ENCODE data around the gene SLC6A9.

Gene SLC6A9

DNA sequence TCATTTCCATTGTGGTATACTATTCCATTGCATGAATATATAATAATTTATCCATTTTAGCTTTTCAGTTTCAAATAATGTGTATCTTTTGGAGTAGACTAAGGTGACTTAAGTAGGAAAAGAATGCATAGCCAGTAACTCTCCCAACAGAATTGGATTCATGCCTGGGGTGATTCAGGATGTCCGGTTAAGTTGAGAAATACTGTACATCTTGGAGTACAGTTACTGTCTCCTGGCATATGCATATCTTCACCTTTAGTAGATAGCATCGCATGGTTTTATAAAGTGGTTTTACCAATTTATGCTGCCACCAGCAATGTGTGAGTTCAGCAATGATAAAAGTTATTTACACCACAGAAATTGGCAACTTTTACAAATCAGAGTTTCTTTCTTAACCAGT is 18.6 kb upstream of the SLC6A9 start:
- no peak for DNase-seq
- Histone ChIP-seq H3K9me3 (ENCODE audit: control insufficient read depth, low read length) (no peaks in the 10 kb centered on the region), H3K36me3 (ENCODE audit: control insufficient read depth, insufficient read depth, low read length) (no peaks in the 10 kb centered on the region), H3K4me3 (ENCODE audit: insufficient read depth, low read depth, low read length, poor library complexity, severe bottlenecking) (no peak overlapping the region), H3K27ac (ENCODE audit: insufficient read depth, low read length, poor library complexity, severe bottlenecking) (no peak overlapping the region), H3K27me3 (replicated peaks; ENCODE audit: control insufficient read depth, insufficient read depth, low read length, poor library complexity, severe bottlenecking) (no peaks in the 10 kb centered on the region), H3K4me1 (ENCODE audit: control insufficient read depth, insufficient read depth, low read length, poor library complexity, severe bottlenecking) (no peaks in the 10 kb centered on the region)

DNA sequence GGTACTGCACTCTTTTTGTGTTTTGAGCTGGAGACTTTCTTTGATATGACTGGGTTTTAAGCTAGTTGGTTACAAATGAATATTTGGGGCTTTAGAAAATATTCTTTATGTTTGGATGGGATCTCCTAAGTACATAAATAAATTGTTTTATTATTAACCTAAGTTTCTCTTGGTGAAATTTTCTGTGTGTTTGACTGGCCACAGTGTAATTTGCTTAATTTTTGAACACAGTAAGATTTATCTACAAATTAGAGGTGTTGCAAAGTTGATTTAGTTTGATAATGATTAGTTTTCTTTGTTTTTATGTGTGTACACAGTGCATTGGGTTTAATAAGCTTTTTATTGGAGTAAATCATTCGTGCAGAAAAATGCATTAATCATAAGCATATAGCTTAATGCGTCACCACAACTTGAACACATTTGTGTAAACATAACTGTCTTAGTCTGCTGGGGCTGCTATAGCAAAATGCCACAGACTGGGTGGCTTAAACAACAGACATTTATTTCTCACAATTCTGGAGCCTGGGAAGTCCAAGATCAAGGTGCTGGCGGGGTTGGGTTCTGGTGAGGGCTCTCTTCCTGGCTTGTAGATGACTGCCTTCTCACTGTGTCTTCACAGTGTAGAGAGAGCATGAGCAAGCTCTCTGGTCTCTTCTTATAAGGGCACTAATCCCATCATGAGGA is 17.4 kb upstream of the SLC6A9 start:
- DNase-seq = no peak
- H3K4me1 ChIP-seq (ENCODE audit: control insufficient read depth, insufficient read depth, low read length, poor library complexity, severe bottlenecking) = no peaks in the 10 kb centered on the region
- H3K4me3 ChIP-seq (ENCODE audit: insufficient read depth, low read depth, low read length, poor library complexity, severe bottlenecking) = no peak overlapping the region

DNA sequence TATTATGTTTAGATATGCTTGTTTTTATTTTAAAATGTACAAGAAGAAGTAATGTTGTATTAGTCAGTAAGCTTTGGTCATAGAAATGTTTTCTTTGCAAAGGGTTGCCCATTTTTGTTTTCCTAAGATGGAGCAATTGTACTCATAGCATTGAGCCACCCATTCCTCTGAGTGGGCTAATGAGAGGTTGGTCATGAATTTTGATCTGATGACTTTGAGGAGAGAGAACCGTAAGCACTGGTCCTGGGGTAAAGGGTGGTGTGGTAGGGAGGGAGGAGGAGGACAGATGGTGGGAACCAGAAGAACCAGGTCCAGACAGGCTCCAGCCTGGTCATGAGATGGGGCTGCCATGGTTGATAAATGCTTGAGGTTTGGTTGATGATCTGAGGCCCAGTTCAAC is 15.9 kb upstream of the SLC6A9 start:
- H3K27me3 ChIP-seq (replicated peaks; ENCODE audit: control insufficient read depth, insufficient read depth, low read length, poor library complexity, severe bottlenecking) = no peaks in the 10 kb centered on the region
- no peaks in the 10 kb centered on the region for H3K4me1 ChIP-seq (ENCODE audit: control insufficient read depth, insufficient read depth, low read length, poor library complexity, severe bottlenecking)
- H3K27ac ChIP-seq (ENCODE audit: insufficient read depth, low read length, poor library complexity, severe bottlenecking) = no peak overlapping the region
- H3K4me3 ChIP-seq (ENCODE audit: insufficient read depth, low read depth, low read length, poor library complexity, severe bottlenecking) = no peak overlapping the region
- no peaks in the 10 kb centered on the region for H3K9me3 ChIP-seq (ENCODE audit: control insufficient read depth, low read length)
- no peaks in the 10 kb centered on the region for H3K36me3 ChIP-seq (ENCODE audit: control insufficient read depth, insufficient read depth, low read length)
- DNase-seq = no peak

More for the DNA sequence above, 17.4 kb upstream of the SLC6A9 start:
- H3K27me3 ChIP-seq (replicated peaks; ENCODE audit: control insufficient read depth, insufficient read depth, low read length, poor library complexity, severe bottlenecking) = no peaks in the 10 kb centered on the region
- no peaks in the 10 kb centered on the region for H3K36me3 ChIP-seq (ENCODE audit: control insufficient read depth, insufficient read depth, low read length)
- H3K9me3 ChIP-seq (ENCODE audit: control insufficient read depth, low read length) = no peaks in the 10 kb centered on the region
- H3K27ac ChIP-seq (ENCODE audit: insufficient read depth, low read length, poor library complexity, severe bottlenecking) = no peak overlapping the region

DNA sequence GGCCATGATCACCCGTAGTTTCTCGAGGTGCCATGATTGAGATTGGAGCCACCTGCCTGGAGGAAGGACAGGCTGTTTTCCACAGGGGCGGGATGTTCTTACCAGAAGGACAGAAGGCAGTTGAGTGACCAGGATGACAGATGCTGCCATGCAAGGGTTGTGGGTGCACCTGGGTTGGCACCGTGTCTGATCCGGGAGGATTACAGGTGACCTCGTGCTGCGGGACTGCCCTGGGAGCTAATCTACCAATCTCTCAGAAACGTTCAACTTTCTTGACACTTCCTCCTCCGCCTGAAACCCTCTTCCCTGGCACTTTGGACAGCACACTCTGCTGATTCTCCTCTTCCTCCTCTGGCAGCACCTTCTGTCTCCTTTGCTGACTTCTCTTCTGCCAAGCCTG is 13.8 kb upstream of the SLC6A9 start:
- H3K9me3 ChIP-seq (ENCODE audit: control insufficient read depth, low read length) = no peaks in the 10 kb centered on the region

DNA sequence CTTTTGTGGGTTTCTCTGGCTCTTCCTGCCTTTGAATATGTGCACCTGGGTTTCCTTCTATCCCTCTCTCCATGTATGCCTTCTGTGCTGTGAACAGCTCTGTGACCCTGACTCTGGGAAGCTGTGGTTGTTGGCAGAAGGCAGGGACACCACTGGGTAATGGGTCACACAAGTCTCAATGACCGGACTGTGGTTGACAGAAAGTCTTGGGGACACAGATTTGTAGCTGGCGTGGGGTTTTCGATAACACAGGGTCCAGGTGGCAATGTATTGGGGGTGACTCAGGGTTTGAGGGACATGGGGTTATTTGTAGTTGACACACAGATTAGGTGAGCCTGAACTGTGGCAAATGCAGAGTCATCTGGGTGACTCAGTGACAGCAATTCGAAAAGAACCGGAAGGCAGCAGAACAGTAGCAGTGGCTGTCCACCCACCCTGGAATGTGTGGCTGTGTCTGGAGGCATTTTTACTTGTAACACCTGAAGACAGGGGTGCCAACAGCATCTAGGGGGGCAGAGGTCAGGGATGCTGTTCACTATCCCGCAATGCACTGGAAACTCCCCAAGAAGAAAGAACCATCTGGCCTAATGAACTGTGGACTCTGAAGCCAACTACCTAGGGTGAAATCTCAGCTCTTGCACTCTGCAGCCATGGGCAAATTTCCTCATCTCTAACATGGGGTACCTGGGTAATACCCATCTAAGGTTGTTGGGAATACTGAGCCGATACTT is 13.0 kb upstream of the SLC6A9 start:
- H3K27me3 ChIP-seq (replicated peaks; ENCODE audit: control insufficient read depth, insufficient read depth, low read length, poor library complexity, severe bottlenecking) = no peaks in the 10 kb centered on the region
- no peak for DNase-seq
- H3K27ac ChIP-seq (ENCODE audit: insufficient read depth, low read length, poor library complexity, severe bottlenecking) = no peak overlapping the region
- H3K9me3 ChIP-seq (ENCODE audit: control insufficient read depth, low read length) = no peaks in the 10 kb centered on the region
- H3K36me3 ChIP-seq (ENCODE audit: control insufficient read depth, insufficient read depth, low read length) = no peaks in the 10 kb centered on the region
- H3K4me3 ChIP-seq (ENCODE audit: insufficient read depth, low read depth, low read length, poor library complexity, severe bottlenecking) = no peak overlapping the region
- no peaks in the 10 kb centered on the region for H3K4me1 ChIP-seq (ENCODE audit: control insufficient read depth, insufficient read depth, low read length, poor library complexity, severe bottlenecking)

More for the DNA sequence above, 13.8 kb upstream of the SLC6A9 start:
- no peak overlapping the region for H3K4me3 ChIP-seq (ENCODE audit: insufficient read depth, low read depth, low read length, poor library complexity, severe bottlenecking)
- H3K36me3 ChIP-seq (ENCODE audit: control insufficient read depth, insufficient read depth, low read length) = no peaks in the 10 kb centered on the region
- no peaks in the 10 kb centered on the region for H3K4me1 ChIP-seq (ENCODE audit: control insufficient read depth, insufficient read depth, low read length, poor library complexity, severe bottlenecking)
- DNase-seq = no peak
- H3K27ac ChIP-seq (ENCODE audit: insufficient read depth, low read length, poor library complexity, severe bottlenecking) = no peak overlapping the region
- H3K27me3 ChIP-seq (replicated peaks; ENCODE audit: control insufficient read depth, insufficient read depth, low read length, poor library complexity, severe bottlenecking) = no peaks in the 10 kb centered on the region

DNA sequence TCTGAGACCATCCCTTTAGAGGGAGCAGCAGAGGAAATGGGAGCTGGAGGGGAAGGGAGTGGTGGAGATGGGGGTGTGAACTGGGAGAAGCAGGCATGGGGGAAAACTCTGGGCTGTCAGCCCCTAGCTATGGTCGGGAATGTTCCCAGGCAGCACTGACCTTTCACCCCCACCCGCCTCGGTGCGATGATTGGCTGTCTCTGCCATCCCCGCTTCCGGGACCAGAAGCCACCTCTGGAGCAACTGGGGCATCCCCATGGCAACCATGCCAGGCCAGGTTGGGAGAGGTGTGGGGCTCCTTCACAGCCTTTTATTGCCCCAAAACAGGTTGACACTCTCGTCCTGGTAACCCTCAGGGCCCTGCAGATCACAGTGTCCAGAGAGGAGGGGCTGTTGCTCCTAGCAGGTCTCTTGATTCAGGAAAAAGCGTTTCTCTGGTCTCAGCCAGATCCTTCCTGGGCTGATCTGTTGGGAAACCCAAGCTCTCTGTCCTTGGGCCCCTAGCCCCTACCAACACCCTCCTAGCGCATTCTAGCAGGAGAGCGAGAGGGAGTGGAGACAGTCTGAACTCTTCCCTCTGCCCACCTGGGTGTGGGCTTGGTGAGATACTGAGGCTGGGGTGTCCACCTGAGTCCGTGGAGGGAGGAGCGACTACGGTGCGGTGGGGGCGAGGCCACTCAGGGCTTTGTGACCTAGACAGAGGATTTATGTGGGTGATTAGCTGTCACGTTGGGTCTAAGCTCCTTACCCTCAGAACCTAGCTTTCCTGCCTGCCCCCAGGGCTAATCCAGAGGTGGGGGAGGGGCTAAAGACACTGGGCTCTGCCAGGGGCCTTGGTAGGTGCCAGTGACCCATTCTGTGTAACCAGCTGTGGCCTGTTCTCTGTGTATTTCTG is 12.2 kb upstream of the SLC6A9 start:
- Histone ChIP-seq H3K27ac (ENCODE audit: insufficient read depth, low read length, poor library complexity, severe bottlenecking) (no peak overlapping the region), H3K9me3 (ENCODE audit: control insufficient read depth, low read length) (no peaks in the 10 kb centered on the region), H3K36me3 (ENCODE audit: control insufficient read depth, insufficient read depth, low read length) (no peaks in the 10 kb centered on the region), H3K4me3 (ENCODE audit: insufficient read depth, low read depth, low read length, poor library complexity, severe bottlenecking) (no peak overlapping the region), H3K4me1 (ENCODE audit: control insufficient read depth, insufficient read depth, low read length, poor library complexity, severe bottlenecking) (no peaks in the 10 kb centered on the region), H3K27me3 (replicated peaks; ENCODE audit: control insufficient read depth, insufficient read depth, low read length, poor library complexity, severe bottlenecking) (no peaks in the 10 kb centered on the region)
- no peak for DNase-seq

DNA sequence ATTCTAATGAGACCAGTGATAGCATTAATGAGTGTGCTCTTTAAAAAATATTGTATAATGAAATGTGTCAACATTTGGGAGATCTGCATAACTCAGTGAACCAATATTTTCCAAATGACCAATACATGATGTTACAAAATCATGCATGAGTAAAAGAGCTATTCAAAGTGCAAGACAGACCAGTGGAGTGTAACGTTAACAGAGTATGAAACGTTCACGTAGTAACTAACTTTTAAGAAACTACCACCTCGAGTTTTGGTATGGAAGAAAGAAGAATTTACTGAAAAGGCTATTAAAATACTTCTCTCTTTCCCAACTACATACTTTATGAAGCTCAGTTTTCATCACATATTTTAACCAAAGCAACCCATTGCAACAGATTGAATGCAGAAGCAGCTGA is 9.6 kb upstream of the SLC6A9 start:
- Histone ChIP-seq H3K9me3 (ENCODE audit: control insufficient read depth, low read length) (no peaks in the 10 kb centered on the region), H3K4me3 (ENCODE audit: insufficient read depth, low read depth, low read length, poor library complexity, severe bottlenecking) (no peak overlapping the region)

DNA sequence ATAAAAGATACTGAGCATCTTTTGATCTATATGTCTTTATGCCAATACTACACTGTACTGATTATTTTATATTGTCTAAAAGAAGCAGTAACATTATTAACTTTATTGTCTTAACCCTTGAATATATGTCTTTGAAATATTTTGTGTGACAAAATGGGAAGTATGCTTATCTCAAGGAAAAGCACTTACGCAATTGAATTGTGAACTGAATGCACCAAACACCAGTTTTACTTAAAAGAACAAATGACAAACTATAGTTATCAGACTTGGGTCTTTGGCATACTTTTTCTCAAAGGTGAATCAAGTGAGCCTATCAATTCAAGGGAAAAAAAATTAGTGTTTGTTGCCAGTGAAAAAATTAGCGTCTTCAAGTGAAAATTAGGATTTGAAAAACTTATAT is 9.2 kb upstream of the SLC6A9 start:
- Histone ChIP-seq H3K36me3 (ENCODE audit: control insufficient read depth, insufficient read depth, low read length) (no peaks in the 10 kb centered on the region), H3K4me1 (ENCODE audit: control insufficient read depth, insufficient read depth, low read length, poor library complexity, severe bottlenecking) (no peaks in the 10 kb centered on the region), H3K27me3 (replicated peaks; ENCODE audit: control insufficient read depth, insufficient read depth, low read length, poor library complexity, severe bottlenecking) (no peaks in the 10 kb centered on the region), H3K9me3 (ENCODE audit: control insufficient read depth, low read length) (no peaks in the 10 kb centered on the region), H3K4me3 (ENCODE audit: insufficient read depth, low read depth, low read length, poor library complexity, severe bottlenecking) (no peak overlapping the region), H3K27ac (ENCODE audit: insufficient read depth, low read length, poor library complexity, severe bottlenecking) (no peak overlapping the region)
- DNase-seq = no peak

More for the DNA sequence above, 9.6 kb upstream of the SLC6A9 start:
- no peaks in the 10 kb centered on the region for H3K36me3 ChIP-seq (ENCODE audit: control insufficient read depth, insufficient read depth, low read length)
- H3K4me1 ChIP-seq (ENCODE audit: control insufficient read depth, insufficient read depth, low read length, poor library complexity, severe bottlenecking) = no peaks in the 10 kb centered on the region
- H3K27me3 ChIP-seq (replicated peaks; ENCODE audit: control insufficient read depth, insufficient read depth, low read length, poor library complexity, severe bottlenecking) = no peaks in the 10 kb centered on the region
- DNase-seq = no peak
- H3K27ac ChIP-seq (ENCODE audit: insufficient read depth, low read length, poor library complexity, severe bottlenecking) = no peak overlapping the region

DNA sequence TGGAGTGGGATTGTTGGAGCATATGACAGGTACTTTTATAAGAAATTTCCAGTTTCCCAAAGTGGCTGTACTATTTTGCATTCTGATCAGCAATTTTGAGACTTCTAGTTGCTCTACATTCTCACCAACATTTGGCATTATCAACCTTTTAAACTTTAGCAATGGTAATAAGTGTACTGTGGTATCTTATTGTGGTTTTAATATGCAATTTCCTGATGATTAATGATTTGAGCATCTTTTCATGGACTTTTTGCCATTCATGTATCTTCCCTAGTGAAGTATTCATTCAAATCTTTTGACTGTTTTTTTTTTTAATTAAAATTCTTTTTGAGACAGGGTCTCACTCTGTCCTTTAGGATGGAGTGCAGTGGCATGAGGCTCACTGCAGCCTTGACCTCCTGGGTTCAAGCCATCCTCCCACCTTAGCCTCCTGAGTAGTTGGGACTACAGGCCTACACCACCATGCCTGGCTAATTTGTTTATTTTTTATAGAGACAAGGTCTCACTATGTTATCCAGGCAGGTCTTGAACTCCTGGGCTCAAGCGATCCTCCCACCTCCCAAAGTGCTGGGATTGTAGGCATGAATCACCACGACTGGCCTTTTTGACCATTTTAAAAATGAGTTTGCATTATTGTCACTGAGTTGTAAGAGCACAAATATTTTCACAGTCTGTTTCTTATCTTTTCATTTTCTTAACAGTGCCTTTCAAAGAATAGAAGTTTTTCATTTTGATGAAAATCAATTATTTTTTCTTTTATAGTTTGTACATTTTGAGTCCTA is 7.8 kb upstream of the SLC6A9 start:
- no peaks in the 10 kb centered on the region for H3K36me3 ChIP-seq (ENCODE audit: control insufficient read depth, insufficient read depth, low read length)
- H3K9me3 ChIP-seq (ENCODE audit: control insufficient read depth, low read length) = no peaks in the 10 kb centered on the region
- H3K27ac ChIP-seq (ENCODE audit: insufficient read depth, low read length, poor library complexity, severe bottlenecking) = no peak overlapping the region
- no peak for DNase-seq
- H3K4me1 ChIP-seq (ENCODE audit: control insufficient read depth, insufficient read depth, low read length, poor library complexity, severe bottlenecking) = no peaks in the 10 kb centered on the region
- no peak overlapping the region for H3K4me3 ChIP-seq (ENCODE audit: insufficient read depth, low read depth, low read length, poor library complexity, severe bottlenecking)
- no peaks in the 10 kb centered on the region for H3K27me3 ChIP-seq (replicated peaks; ENCODE audit: control insufficient read depth, insufficient read depth, low read length, poor library complexity, severe bottlenecking)

All from effector memory CD4-positive, alpha-beta T cell (primary cell).